Mesothelial cell of epicardium (in vitro differentiated cells): ENCODE data around the gene FGF23. TPM values are rescaled to one million over a fixed set of nuclear protein-coding genes. Genes with fewer than 3 reads are reported as not detected.

Experiments used
- DNase-seq, 2 experiments: peaks; one replicate each; pipeline ENCODE4 v3.0.0; 2021; ENCODE audit warnings: low spot score in 2 of 2; ENCODE audit not compliant: unreplicated experiment in 2 of 2
- H3K27ac Mint-ChIP-seq: 2 replicates; pipeline ENCODE4 v1.8.0; 2021; ENCODE audit warnings: mixed read lengths
- H3K27me3 Mint-ChIP-seq: 2 replicates; pipeline ENCODE4 v1.8.0; 2021; ENCODE audit warnings: low read depth, mixed read lengths
- H3K36me3 Mint-ChIP-seq: 2 replicates; pipeline ENCODE4 v1.8.0; 2021; ENCODE audit warnings: mixed read lengths
- H3K4me1 Mint-ChIP-seq: 2 replicates; pipeline ENCODE4 v1.8.0; 2021; ENCODE audit warnings: mixed read lengths
- H3K4me3 Mint-ChIP-seq: 2 replicates; pipeline ENCODE4 v1.8.0; 2021; ENCODE audit warnings: mild to moderate bottlenecking, moderate library complexity, mixed read lengths
- H3K9me3 Mint-ChIP-seq: 2 replicates; pipeline ENCODE4 v1.8.0; 2021; ENCODE audit warnings: mixed read lengths
- CTCF ChIP-seq: fragments of 200-600 bp; sonication (generic); IDR thresholded peaks from one replicate; pipeline ENCODE4 v1.5.0; 2021; ENCODE audit warnings: antibody characterized with exemption; ENCODE audit not compliant: unreplicated experiment
- total RNA-seq: library from RNA; stranded (reverse); gene quantifications from 3 replicates; pipeline ENCODE4 v1.2.1, GENCODE V29; 2021

The FGF23 gene
- total RNA-seq, 1 donor from 2014 or later, result not detected

- H3K9me3 Mint-ChIP-seq, result peaks cover 4% of the 10 kb centered on the region
- no peaks in the 10 kb centered on the region for H3K36me3 Mint-ChIP-seq
- H3K27me3 Mint-ChIP-seq, result peaks cover 47% of the 10 kb centered on the region
- TF ChIP-seq CTCF, result no peak
- peaks cover 8% of the 10 kb centered on the region for H3K4me1 Mint-ChIP-seq
- no peak for DNase-seq
- H3K4me3 Mint-ChIP-seq, result no peak overlapping the region
- no peak overlapping the region for H3K27ac Mint-ChIP-seq
Measured at GRCh38 chr12:4393211-4393610, 13.7 kb upstream of the FGF23 start.

DNA sequence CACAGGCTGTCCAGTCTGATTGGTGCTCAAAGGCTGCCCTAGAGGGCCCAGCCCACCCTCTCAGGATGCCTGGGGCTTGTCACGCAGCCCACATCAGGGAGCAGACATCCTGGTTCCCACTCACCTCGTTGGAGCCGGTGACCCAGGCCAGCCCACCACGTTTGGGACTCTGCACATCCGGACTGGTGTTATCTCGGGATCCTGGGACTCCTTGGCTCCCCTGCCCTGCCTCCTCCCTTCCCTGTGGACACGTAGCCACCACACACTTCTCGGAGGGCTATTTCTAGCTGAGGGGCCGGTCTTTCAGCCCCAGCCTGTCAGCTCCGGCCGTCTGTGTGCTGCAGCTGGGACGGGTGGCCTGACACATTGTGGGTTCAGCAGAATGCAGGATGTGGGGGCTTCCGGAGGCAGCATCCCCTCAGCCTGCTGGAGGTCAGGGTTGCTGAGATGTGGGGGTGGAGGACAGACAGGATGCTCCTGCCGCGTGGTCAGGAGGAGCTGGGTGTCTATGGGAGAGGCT lies 12.8 kb upstream of the FGF23 start:
- H3K27ac Mint-ChIP-seq, result no peak overlapping the region
- no peaks in the 10 kb centered on the region for H3K36me3 Mint-ChIP-seq
- H3K27me3 Mint-ChIP-seq, result peaks cover 44% of the 10 kb centered on the region
- H3K9me3 Mint-ChIP-seq, result peaks cover 4% of the 10 kb centered on the region
- DNase-seq, result no peak
- no peak for TF ChIP-seq CTCF
- peaks cover 8% of the 10 kb centered on the region for H3K4me1 Mint-ChIP-seq
- H3K4me3 Mint-ChIP-seq, result no peak overlapping the region

GRCh38 chr12:4388662-4389061 lies 9.2 kb upstream of the FGF23 start:
- DNase-seq, result no peak
- Mint-ChIP-seq H3K4me3 (no peak overlapping the region), H3K36me3 (no peaks in the 10 kb centered on the region), H3K27ac (no peak overlapping the region), H3K27me3 (peaks cover 27% of the 10 kb centered on the region), H3K9me3 (no peaks in the 10 kb centered on the region), H3K4me1 (peaks cover 8% of the 10 kb centered on the region)
- TF ChIP-seq CTCF, result no peak

GRCh38 chr12:4388032-4388431 lies 8.5 kb upstream of the FGF23 start:
- Mint-ChIP-seq H3K4me1 (peaks cover 8% of the 10 kb centered on the region), H3K9me3 (no peaks in the 10 kb centered on the region), H3K36me3 (no peaks in the 10 kb centered on the region), H3K4me3 (no peak overlapping the region), H3K27me3 (peaks cover 23% of the 10 kb centered on the region), H3K27ac (no peak overlapping the region)
- no peak for TF ChIP-seq CTCF
- no peak for DNase-seq

GRCh38 chr12:4387607-4388006 lies 8.1 kb upstream of the FGF23 start:
- no peaks in the 10 kb centered on the region for H3K36me3 Mint-ChIP-seq
- no peak for DNase-seq
- H3K27ac Mint-ChIP-seq, result no peak overlapping the region
- no peaks in the 10 kb centered on the region for H3K9me3 Mint-ChIP-seq
- peaks cover 18% of the 10 kb centered on the region for H3K27me3 Mint-ChIP-seq
- peaks cover 8% of the 10 kb centered on the region for H3K4me1 Mint-ChIP-seq
- TF ChIP-seq CTCF, result no peak
- no peak overlapping the region for H3K4me3 Mint-ChIP-seq

DNA sequence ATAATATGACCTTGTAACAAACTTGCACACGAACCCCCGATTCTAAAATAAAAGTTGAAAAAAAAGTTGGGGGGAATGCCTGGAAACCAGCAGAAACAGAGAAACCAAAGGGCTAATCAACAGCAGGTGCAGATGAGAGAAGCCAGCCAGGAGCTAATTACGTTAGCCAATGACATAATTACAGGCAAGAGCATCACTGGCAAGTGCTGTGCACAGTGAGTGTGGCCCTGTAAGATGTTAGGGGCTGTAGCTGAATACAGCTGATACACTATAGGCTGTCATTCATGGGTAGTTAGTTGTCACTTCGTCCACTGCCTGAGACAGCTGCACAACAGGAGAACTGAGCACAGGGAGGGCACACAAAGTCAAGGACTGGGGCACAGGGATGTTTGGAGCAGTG lies 7.3 kb upstream of the FGF23 start:
- Mint-ChIP-seq H3K27me3 (peaks cover 16% of the 10 kb centered on the region), H3K36me3 (no peaks in the 10 kb centered on the region), H3K4me3 (no peak overlapping the region), H3K4me1 (peaks cover 8% of the 10 kb centered on the region), H3K9me3 (no peaks in the 10 kb centered on the region), H3K27ac (no peak overlapping the region)
- TF ChIP-seq CTCF, result no peak
- DNase-seq, result no peak
